ENCODE results near the gene BMP5. TPM values are rescaled to one million over a fixed set of nuclear protein-coding genes. Genes with fewer than 3 reads are reported as not detected.

The BMP5 gene
- total and polyA plus RNA-seq, 10 of the 15 experiments (the other 5 are each of a cell fraction or from before 2014, with no cell fraction given), result not detected

- TF ChIP-seq POLR2AphosphoS2 (IDR thresholded peaks at IDR 0.05; ENCODE audit: low read depth, low read length) (no peak), ATF7 (IDR thresholded peaks at IDR 0.05; ENCODE audit: low read depth) (no peak), BACH1 (IDR thresholded peaks at IDR 0.05; ENCODE audit: borderline replicate concordance) (no peak)
Observed at GRCh38 chr6:55882718-55883569, 7.6 kb upstream of the BMP5 start (continued).

GRCh38 chr6:55877283-55877682 is 1.9 kb upstream of the BMP5 start:
- no peak overlapping the region for H3K4me3 ChIP-seq
- BruUV-seq (replicated peaks), result no TSS peak
- intact Hi-C loops (cut with micrococcal nuclease; ENCODE audit: unreplicated experiment), result no loop called here
- TF ChIP-seq STAT3 (IDR thresholded peaks at IDR 0.05; ENCODE audit: low read depth, low read length) (no peak), ZBTB33 (IDR thresholded peaks at IDR 0.05) (no peak), SIN3A (IDR thresholded peaks at IDR 0.05; ENCODE audit: low read depth, low read length) (no peak), ZNF592 (IDR thresholded peaks at IDR 0.05) (no peak), CTCF (IDR thresholded peaks at IDR 0.05 in 2 of 3, conservative IDR thresholded peaks at IDR 0.05 in 1 of 3; ENCODE audit: control insufficient read depth in 2 of 3, extremely low read depth in 1 of 3, insufficient read depth in 1 of 3, low read depth in 3 of 3, low read length in 3 of 3) (no peak)
- TF ChIP-seq, protein P1, sequence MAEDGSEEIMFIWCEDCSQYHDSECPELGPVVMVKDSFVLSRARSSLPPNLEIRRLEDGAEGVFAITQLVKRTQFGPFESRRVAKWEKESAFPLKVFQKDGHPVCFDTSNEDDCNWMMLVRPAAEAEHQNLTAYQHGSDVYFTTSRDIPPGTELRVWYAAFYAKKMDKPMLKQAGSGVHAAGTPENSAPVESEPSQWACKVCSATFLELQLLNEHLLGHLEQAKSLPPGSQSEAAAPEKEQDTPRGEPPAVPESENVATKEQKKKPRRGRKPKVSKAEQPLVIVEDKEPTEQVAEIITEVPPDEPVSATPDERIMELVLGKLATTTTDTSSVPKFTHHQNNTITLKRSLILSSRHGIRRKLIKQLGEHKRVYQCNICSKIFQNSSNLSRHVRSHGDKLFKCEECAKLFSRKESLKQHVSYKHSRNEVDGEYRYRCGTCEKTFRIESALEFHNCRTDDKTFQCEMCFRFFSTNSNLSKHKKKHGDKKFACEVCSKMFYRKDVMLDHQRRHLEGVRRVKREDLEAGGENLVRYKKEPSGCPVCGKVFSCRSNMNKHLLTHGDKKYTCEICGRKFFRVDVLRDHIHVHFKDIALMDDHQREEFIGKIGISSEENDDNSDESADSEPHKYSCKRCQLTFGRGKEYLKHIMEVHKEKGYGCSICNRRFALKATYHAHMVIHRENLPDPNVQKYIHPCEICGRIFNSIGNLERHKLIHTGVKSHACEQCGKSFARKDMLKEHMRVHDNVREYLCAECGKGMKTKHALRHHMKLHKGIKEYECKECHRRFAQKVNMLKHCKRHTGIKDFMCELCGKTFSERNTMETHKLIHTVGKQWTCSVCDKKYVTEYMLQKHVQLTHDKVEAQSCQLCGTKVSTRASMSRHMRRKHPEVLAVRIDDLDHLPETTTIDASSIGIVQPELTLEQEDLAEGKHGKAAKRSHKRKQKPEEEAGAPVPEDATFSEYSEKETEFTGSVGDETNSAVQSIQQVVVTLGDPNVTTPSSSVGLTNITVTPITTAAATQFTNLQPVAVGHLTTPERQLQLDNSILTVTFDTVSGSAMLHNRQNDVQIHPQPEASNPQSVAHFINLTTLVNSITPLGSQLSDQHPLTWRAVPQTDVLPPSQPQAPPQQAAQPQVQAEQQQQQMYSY (CRISPR knock-in tag; IDR thresholded peaks at IDR 0.05), result no peak

More at GRCh38 chr6:55877283-55877682, 1.9 kb upstream of the BMP5 start:
- Histone ChIP-seq H3K4me1 (ENCODE audit: control insufficient read depth, insufficient read depth, low read length) (no peaks in the 10 kb centered on the region), H3K4me2 (ENCODE audit: control insufficient read depth, insufficient read depth) (no peak overlapping the region), H3K27me3 (replicated peaks in 1 of 2; ENCODE audit: control insufficient read depth in 2 of 2, insufficient read depth in 2 of 2, low read length in 1 of 2) (no peaks in the 10 kb centered on the region; a peak in 1 of 4 replicates), H2AFZ (ENCODE audit: control insufficient read depth, low read depth, low read length) (no peak overlapping the region), H3K9ac (ENCODE audit: control insufficient read depth, insufficient read depth, low read length) (no peak overlapping the region), H3K9me3 (replicated peaks; ENCODE audit: control insufficient read depth, insufficient read depth, low read length) (no peaks in the 10 kb centered on the region), H3K79me2 (ENCODE audit: control insufficient read depth, insufficient read depth, low read length) (no peaks in the 10 kb centered on the region), H3K27ac (ENCODE audit: control insufficient read depth, insufficient read depth) (no peak overlapping the region), H4K20me1 (ENCODE audit: control insufficient read depth, insufficient read depth) (no peaks in the 10 kb centered on the region; the same call in 1 of the 2 replicates), H3K36me3 (ENCODE audit: control insufficient read depth in 2 of 2, insufficient read depth in 2 of 2, low read length in 1 of 2) (no peaks in the 10 kb centered on the region)
- in situ Hi-C loops (cut with MboI), result loop anchor here (25.0 kb wide), 1 partner anchor 590 kb away; no protein-coding TSS in a partner anchor
- ChIA-PET POLR2A (no interaction called here), RAD21 (ENCODE audit: unreplicated experiment) (no interaction called here), SMC1A (ENCODE audit: uncharacterized antibody, unreplicated experiment) (no interaction called here), CTCF (no interaction called here)
- ATAC-seq, result no peak
- 55% methylated on average over 3 of the region's 3 CpGs for WGBS (ENCODE audit: insufficient coverage, insufficient replicate concordance, low lambda C conversion rate, missing lambda C conversion rate)
- DNase-seq (ENCODE audit: low read depth, low spot score), result no peak
- no peak for FAIRE-seq

Data from GM12878 (cell line).